Stomach (tissue), 9 donors: ENCODE data around the gene CCDC174. TPM values are rescaled to one million over a fixed set of nuclear protein-coding genes. Genes with fewer than 3 reads are reported as not detected.
"Not testable (repeated sequence)": the region's sequence is repeated elsewhere in the genome, so short reads cannot be mapped to it uniquely, and the experiment has no call there.

Source experiments
- DNase-seq, 2 donors: peaks; one replicate each; pipeline versions ENCODE4 v3.0.0 to v3.0.0-alpha.2; 2013 to 2019
- H3K27ac ChIP-seq, 5 donors: fragments of 200-600 bp in 4 of 5; sonication (generic) in 4 of 5; one replicate each; pipeline ENCODE4 v1.5.1; 2013 to 2019; ENCODE audit warnings: mild to moderate bottlenecking in 1 of 5, moderate library complexity in 1 of 5
- H3K27me3 ChIP-seq, 3 donors: fragments of 200-600 bp; sonication (generic); one replicate each; pipeline ENCODE4 v1.5.1; 2017 to 2019; ENCODE audit warnings: mixed run types in 1 of 3
- H3K36me3 ChIP-seq, 4 donors: fragments of 200-600 bp; sonication (generic); 1 replicate in 3 of 4; 2 replicates in 1 of 4; pipeline ENCODE4 v1.5.1; 2016 to 2019
- H3K4me1 ChIP-seq, 4 donors: fragments of 200-600 bp; sonication (generic); one replicate each; pipeline ENCODE4 v1.5.1; 2016 to 2019
- H3K4me3 ChIP-seq, 4 donors: fragments of 200-600 bp; sonication (generic) in 3 of 4; one replicate each; pipeline ENCODE4 v1.5.1; 2016 to 2019; ENCODE audit warnings: mild to moderate bottlenecking in 1 of 4
- H3K9me3 ChIP-seq, 4 donors: fragments of 200-600 bp; sonication (generic); one replicate each; pipeline ENCODE4 v1.5.1; 2016 to 2019
- CTCF ChIP-seq, 7 experiments: fragments of 450-650 bp in 4 of 7; fragments of 200-600 bp in 3 of 7; sonication (generic) in 3 of 7; IDR thresholded peaks; one replicate each; pipeline ENCODE4 v1.5.1; 2016 to 2019; ENCODE audit warnings: antibody characterized with exemption in 7 of 7, control low read depth in 2 of 7, mild to moderate bottlenecking in 1 of 7
- EP300 ChIP-seq: sonication (generic); formaldehyde crosslinking; IDR thresholded peaks from one replicate; pipeline ENCODE4 v1.6.1; 2017; ENCODE audit warnings: antibody characterized with exemption
- POLR2A ChIP-seq, 4 donors: fragments of 450-650 bp; IDR thresholded peaks; one replicate each; pipeline ENCODE4 v1.6.1; 2016; ENCODE audit warnings: antibody characterized with exemption in 4 of 4, control low read depth in 2 of 4, mild to moderate bottlenecking in 1 of 4, moderate library complexity in 1 of 4
- POLR2AphosphoS5 ChIP-seq, 3 donors: sonication (generic); formaldehyde crosslinking; IDR thresholded peaks; one replicate each; pipeline ENCODE4 v1.6.1; 2016; ENCODE audit warnings: antibody characterized with exemption in 3 of 3
- WGBS, 5 donors: extraction: QIAGEN DNeasy Blood & Tissue Kit in 3 of 5; methylation state at CpG; one replicate each; pipeline versions ENCODE4 v1.1.5 to v1.1.7; 2013 to 2018; 5-methylcytosine and 5-hydroxymethylcytosine counted together
- intact Hi-C: fragments of 100-400 bp; cut with DNase I; formaldehyde crosslinking; loops from one replicate; pipeline ENCODE4 v1.15.1; 2023; ENCODE audit warnings: low total_unique reads
- polyA plus RNA-seq, 3 donors: library from polyadenylated mRNA; stranded (reverse); fragments of 200-250 nt; gene quantifications; one replicate each; pipeline ENCODE4 v1.2.3, GENCODE V29; 2013
- total RNA-seq, 5 donors: library from RNA; depleted of rRNA; stranded (reverse); fragments of >200 nt; gene quantifications; one replicate each; pipeline versions ENCODE4 v1.1.0 to v1.2.3, GENCODE V29; 2014 to 2016
- donor health status: healthy with polysubstance abuse.
- donor health status: Bipolar disorder and iron deficiency.
- donor health status: healthy.

CCDC174 gene
- total and polyA plus RNA-seq, 8 donors: 8.5 to 44.0 (median 19.2) TPM

- WGBS, 5 donors: 68 to 76% (median 71%) methylated on average over 5 of the region's 5 CpGs
- H3K9me3 ChIP-seq: no peaks in the 10 kb centered on the region
- no peak for TF ChIP-seq POLR2AphosphoS5 (IDR thresholded peaks at IDR 0.05)
- TF ChIP-seq EP300: no peak
- DNase-seq: peak; percentile 46 to 49
- H3K27me3 ChIP-seq: peaks cover 0 to 72% (median 16%) of the 10 kb centered on the region in 3 donors
- H3K4me3 ChIP-seq: no peak overlapping the region
- peaks cover 7 to 29% (median 16%) of the 10 kb centered on the region in 4 donors for H3K4me1 ChIP-seq
- no peak overlapping the region for H3K27ac ChIP-seq
- intact Hi-C loops: no loop called here
- H3K36me3 ChIP-seq: no peaks in the 10 kb centered on the region
Measured at GRCh38 chr3:14605067-14605466, 46.5 kb upstream of the CCDC174 start.

GRCh38 chr3:14605744-14606143 is 45.8 kb upstream of the CCDC174 start:
- DNase-seq: no peak
- Histone ChIP-seq H3K4me1 (peaks cover 7 to 29% (median 16%) of the 10 kb centered on the region in 4 donors), H3K9me3 (no peaks in the 10 kb centered on the region), H3K4me3 (no peak overlapping the region), H3K27ac (peak overlapping the region in 1 of 5 donors; percentile 11), H3K27me3 (peaks cover 0 to 65% (median 16%) of the 10 kb centered on the region in 3 donors), H3K36me3 (no peaks in the 10 kb centered on the region)
- intact Hi-C loops: no loop called here
- 55 to 80% (median 75%) methylated on average over 8 of the region's 8 CpGs for WGBS, 5 donors
- TF ChIP-seq POLR2AphosphoS5 (IDR thresholded peaks at IDR 0.05) (no peak), CTCF (IDR thresholded peaks at IDR 0.05) (no peak), POLR2A (IDR thresholded peaks at IDR 0.05) (no peak), EP300 (no peak)

- intact Hi-C loops: no loop called here
- Histone ChIP-seq H3K36me3 (no peaks in the 10 kb centered on the region), H3K4me3 (no peak overlapping the region), H3K9me3 (no peaks in the 10 kb centered on the region), H3K27ac (peak overlapping the region in 3 of 5 donors; percentile 30 to 81 (median 44)), H3K4me1 (peaks cover 7 to 28% (median 15%) of the 10 kb centered on the region in 4 donors), H3K27me3 (peaks cover 0 to 61% (median 9%) of the 10 kb centered on the region in 3 donors)
- peak; percentile 53 to 57 for DNase-seq
- 19 to 53% (median 43%) methylated on average over 6 to 7 of the region's 7 CpGs for WGBS, 5 donors
- no peak for TF ChIP-seq EP300
- TF ChIP-seq POLR2AphosphoS5 (IDR thresholded peaks at IDR 0.05): peak in 1 of 3 donors; percentile 37
Measured at GRCh38 chr3:14606669-14607339, 44.8 kb upstream of the CCDC174 start.

GRCh38 chr3:14608298-14608697 is 43.3 kb upstream of the CCDC174 start:
- no peaks in the 10 kb centered on the region for H3K36me3 ChIP-seq
- H3K4me3 ChIP-seq: no peak overlapping the region
- H3K27ac ChIP-seq: no peak overlapping the region
- no peak for TF ChIP-seq POLR2AphosphoS5 (IDR thresholded peaks at IDR 0.05)
- no peaks in the 10 kb centered on the region for H3K9me3 ChIP-seq
- peaks cover 0 to 53% (median 0%) of the 10 kb centered on the region in 3 donors for H3K27me3 ChIP-seq
- H3K4me1 ChIP-seq: peaks cover 0 to 18% (median 4%) of the 10 kb centered on the region in 4 donors
- 55 to 81% (median 75%) methylated on average over 3 of the region's 3 CpGs for WGBS, 5 donors
- intact Hi-C loops: no loop called here
- no peak for DNase-seq

GRCh38 chr3:14609058-14609457 is 42.5 kb upstream of the CCDC174 start:
- H3K27me3 ChIP-seq: peaks cover 0 to 45% (median 0%) of the 10 kb centered on the region in 3 donors
- H3K4me3 ChIP-seq, intact Hi-C loops, H3K36me3 ChIP-seq, H3K9me3 ChIP-seq, H3K27ac ChIP-seq, DNase-seq: not testable (repeated sequence)
- 87 to 96% (median 95%) methylated on average over 3 of the region's 3 CpGs for WGBS, 5 donors
- H3K4me1 ChIP-seq: peaks cover 0 to 18% (median 4%) of the 10 kb centered on the region in 4 donors

GRCh38 chr3:14609506-14609905 is 42.1 kb upstream of the CCDC174 start:
- peaks cover 0 to 41% (median 0%) of the 10 kb centered on the region in 3 donors for H3K27me3 ChIP-seq

More at GRCh38 chr3:14609506-14609905, 42.1 kb upstream of the CCDC174 start:
- Histone ChIP-seq H3K27ac (no peak overlapping the region), H3K9me3 (no peaks in the 10 kb centered on the region), H3K4me1 (peaks cover 0 to 18% (median 4%) of the 10 kb centered on the region in 4 donors), H3K4me3 (no peak overlapping the region), H3K36me3 (no peaks in the 10 kb centered on the region)
- intact Hi-C loops: no loop called here
- no peak for TF ChIP-seq POLR2AphosphoS5 (IDR thresholded peaks at IDR 0.05)
- TF ChIP-seq POLR2A (IDR thresholded peaks at IDR 0.05): no peak
- TF ChIP-seq EP300: no peak
- TF ChIP-seq CTCF (IDR thresholded peaks at IDR 0.05): no peak
- 76 to 90% (median 85%) methylated on average over 4 of the region's 4 CpGs for whole genome bisulfite sequencing, 5 donors
- no peak for DNase-seq
